GM12865 (cell line): ENCODE data around the gene NKD1.

Experiments used
- DNase-seq: peaks from one replicate; pipeline ENCODE4 v3.0.0; 2010; ENCODE audit warnings: low read depth
- H3K4me3 ChIP-seq: 2 replicates; pipeline ENCODE4 v1.5.1; 2011; ENCODE audit warnings: mild to moderate bottlenecking, low read depth, low read length, control low read depth
- TF ChIP-seq, protein P1 (sequence below): IDR thresholded peaks from 2 replicates; pipeline ENCODE4 v1.5.1; 2011; ENCODE audit warnings: low read length, control low read depth, low read depth, inconsistent platforms; ENCODE audit not compliant: insufficient read depth; ENCODE audit errors: missing control alignments

The NKD1 gene

DNA sequence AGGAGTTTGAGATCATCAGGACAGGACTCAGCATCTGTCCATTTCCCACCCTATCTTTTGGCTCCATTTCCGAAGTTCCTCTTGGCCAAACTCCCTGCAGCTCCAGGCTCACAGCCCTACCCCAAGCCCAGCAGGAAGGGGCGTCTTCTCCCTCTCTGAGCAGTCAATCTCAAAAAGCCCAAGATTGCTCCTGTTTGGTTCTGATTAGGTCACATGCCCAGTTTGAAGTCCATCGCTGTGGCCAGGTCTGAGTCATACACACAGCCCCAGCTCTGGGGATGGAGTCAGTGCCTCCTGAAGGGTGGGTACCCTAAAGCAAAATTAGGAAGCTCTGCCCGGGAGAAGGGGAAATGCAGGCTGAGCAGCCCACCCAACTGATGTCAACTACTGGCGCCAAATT lies 109.0 kb downstream of the NKD1 start:
- H3K4me3 ChIP-seq = no peak overlapping the region
- no peak for DNase-seq
- TF ChIP-seq, protein P1, sequence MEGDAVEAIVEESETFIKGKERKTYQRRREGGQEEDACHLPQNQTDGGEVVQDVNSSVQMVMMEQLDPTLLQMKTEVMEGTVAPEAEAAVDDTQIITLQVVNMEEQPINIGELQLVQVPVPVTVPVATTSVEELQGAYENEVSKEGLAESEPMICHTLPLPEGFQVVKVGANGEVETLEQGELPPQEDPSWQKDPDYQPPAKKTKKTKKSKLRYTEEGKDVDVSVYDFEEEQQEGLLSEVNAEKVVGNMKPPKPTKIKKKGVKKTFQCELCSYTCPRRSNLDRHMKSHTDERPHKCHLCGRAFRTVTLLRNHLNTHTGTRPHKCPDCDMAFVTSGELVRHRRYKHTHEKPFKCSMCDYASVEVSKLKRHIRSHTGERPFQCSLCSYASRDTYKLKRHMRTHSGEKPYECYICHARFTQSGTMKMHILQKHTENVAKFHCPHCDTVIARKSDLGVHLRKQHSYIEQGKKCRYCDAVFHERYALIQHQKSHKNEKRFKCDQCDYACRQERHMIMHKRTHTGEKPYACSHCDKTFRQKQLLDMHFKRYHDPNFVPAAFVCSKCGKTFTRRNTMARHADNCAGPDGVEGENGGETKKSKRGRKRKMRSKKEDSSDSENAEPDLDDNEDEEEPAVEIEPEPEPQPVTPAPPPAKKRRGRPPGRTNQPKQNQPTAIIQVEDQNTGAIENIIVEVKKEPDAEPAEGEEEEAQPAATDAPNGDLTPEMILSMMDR = no peak

DNA sequence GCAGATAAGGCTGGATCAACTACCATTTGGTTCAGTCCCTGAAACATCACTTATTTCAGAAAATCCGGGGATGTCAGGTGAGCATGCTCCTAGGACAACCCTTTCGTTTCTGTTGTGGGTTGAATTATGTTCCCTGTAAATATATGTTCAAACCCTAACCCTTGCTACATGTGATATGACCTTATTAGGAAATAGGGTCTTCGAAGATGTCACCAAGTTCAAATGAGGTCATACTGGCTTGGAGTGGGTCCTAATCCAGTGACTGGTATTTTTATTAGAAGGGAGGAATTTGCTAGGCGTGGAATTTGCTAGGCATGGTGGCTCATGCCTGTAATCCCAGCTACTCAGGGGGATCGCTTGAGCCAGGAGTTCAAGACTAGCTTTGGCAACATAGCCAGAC lies 111.6 kb downstream of the NKD1 start:
- TF ChIP-seq, protein P1 = no peak
- no peak for DNase-seq
- H3K4me3 ChIP-seq = no peak overlapping the region

DNA sequence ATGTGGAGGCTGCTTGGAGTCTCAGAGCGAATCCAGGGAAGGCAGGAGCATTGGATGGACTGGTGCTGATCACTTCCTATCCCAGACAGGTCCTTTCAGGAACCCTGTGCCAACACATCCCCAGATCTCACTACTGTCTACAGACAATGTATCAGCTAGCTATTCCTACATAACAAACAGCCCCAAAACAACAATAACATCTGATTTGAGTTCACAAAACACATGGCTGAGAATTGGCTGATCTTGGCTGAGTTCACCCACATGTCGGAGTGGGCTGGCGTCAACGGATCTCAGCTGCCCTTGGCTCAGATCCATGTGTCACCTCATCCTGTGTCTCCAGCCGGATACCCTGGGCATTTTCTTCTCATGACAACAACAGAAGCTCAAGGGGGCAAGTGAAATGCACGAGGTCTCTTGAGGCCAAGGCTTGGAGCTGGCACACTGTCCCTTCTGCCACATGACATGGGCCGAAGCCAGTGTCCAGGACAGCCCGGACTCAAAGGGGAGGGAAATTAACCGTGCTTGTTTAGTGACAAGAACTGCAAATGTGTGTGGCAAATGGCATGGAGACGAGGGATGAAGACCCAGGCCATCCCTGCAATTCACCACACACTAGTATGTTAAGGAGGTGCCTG lies 114.2 kb downstream of the NKD1 start:
- TF ChIP-seq, protein P1 = no peak
- DNase-seq = no peak
- H3K4me3 ChIP-seq = no peak overlapping the region

DNA sequence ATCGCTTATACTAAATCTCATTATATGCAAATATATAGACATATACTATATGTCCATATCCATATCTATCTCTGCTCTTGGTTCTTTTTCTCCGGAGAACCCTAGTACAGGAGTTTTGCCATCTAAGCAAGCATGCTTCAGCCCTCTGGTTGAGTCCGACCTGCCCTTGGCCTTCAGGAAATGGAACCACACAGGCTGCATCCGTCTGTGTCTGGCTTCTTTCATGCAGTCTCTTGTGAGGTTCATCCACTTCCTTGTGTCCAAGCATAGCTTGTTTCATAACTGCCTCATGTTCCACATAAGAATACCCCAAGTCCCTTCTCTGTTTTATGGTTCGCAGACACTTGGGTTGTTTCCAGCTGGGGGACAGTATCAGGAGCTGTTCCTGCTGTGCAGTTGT lies 116.1 kb downstream of the NKD1 start:
- TF ChIP-seq, protein P1 = no peak
- H3K4me3 ChIP-seq = no peak overlapping the region
- DNase-seq = no peak

DNA sequence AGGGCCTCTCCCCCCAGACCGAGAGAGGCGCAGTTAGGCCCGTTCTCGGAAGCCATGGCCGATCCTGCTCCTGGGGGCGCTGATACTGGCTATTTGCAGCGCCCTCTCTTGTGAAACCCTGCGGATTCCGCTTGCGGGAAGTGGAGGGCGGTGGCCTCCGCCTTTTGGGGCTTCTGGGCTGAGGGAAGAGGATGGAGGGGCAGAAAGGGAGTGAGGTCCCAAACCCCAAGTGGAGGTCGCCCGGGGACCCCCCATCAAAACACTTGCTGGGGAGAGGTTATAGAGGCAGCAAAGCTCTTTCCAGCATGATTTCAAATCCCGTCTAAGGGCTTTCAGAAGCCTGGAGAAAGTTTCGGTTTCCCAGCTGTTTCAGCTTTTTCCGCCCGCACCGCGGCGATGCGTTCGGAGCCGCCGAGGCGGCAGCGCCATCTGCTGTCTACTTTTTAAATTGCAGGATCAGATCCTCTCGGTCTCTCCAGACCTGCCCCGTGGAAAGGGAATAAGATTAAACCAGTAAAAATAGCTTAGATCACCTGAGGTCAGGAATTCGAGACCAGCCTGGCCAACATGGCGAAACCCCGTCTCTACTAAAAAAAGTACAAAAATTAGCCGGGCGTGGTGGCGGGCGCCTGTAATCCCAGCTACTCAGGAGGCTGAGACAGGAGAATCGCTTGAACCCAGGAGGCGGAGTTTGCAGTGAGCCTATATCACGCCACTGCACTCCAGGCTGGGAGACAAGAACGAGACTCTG lies 117.1 kb downstream of the NKD1 start:
- TF ChIP-seq, protein P1 = peak; percentile 78
- peak overlapping the region; percentile 12; the same call in 1 of the 2 replicates for H3K4me3 ChIP-seq

DNA sequence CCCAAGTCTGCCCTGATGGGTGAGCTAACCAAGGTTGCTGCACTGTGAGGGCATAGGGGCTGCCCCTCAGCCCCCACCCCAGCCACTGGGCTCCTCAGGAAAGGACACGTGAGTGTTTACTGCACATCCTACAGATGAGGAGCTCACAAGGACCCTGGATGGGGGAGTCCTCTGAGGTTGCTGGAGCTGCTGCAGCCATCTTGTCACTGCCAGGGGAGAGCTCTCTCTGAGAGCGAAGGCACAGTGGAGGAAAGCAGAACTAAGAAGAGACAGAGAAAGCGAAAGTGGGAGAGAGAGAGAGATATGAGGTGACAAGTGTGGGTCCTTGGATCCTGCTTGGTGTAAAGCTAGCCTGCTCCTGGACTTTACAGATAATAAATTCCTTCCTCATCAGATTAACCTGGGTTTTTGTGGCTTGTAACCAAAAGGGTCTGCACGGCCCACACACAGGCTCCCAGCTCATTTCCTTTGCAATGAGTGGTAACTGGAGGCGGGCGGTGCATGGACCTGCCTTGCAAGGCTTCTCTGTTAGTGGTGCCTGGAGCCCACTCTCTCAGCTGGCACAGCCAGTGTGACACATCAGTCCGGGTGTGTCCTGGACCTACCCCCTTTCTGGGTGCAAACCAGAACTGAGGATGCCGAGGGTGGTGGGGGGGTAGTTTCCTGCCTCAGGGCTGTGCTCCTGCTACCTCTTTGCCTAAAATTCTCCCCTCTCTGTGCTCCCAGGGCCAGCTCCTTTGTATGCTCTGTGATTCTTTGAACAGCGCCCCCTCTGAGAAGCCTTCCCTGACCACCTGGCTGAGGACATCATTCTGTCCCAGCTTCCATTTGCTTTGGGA lies 118.7 kb downstream of the NKD1 start:
- peak; percentile 82 for DNase-seq
- TF ChIP-seq, protein P1 = no peak
- no peak overlapping the region for H3K4me3 ChIP-seq

More for the DNA sequence above, 117.1 kb downstream of the NKD1 start:
- DNase-seq = peak; percentile 66
